Retina (tissue), 1 donor: ENCODE results near the gene GDPD5.

ENCODE experiments used
- DNase-seq: peaks from one replicate; pipeline ENCODE4 v3.0.0-alpha.2; 2016

GDPD5 gene

GRCh38 chr11:75557666-75558494, 32.1 kb upstream of the GDPD5 start:
- DNase-seq, result no peak

GRCh38 chr11:75556275-75556674, 30.5 kb upstream of the GDPD5 start:
- DNase-seq, result no peak

GRCh38 chr11:75555079-75555811, 29.5 kb upstream of the GDPD5 start:
- no peak for DNase-seq

GRCh38 chr11:75554258-75555022, 28.7 kb upstream of the GDPD5 start:
- DNase-seq, result peak; percentile 61

GRCh38 chr11:75553889-75554257, 28.1 kb upstream of the GDPD5 start:
- no peak for DNase-seq

- no peak for DNase-seq
Measured at GRCh38 chr11:75553182-75553581, 27.4 kb upstream of the GDPD5 start.

GRCh38 chr11:75549370-75549958, 23.7 kb upstream of the GDPD5 start:
- DNase-seq, result no peak

- DNase-seq, result no peak
Measured at GRCh38 chr11:75548595-75549272, 23.0 kb upstream of the GDPD5 start.

- DNase-seq, result peak; percentile 69
Measured at GRCh38 chr11:75547617-75548058, 21.9 kb upstream of the GDPD5 start.

- DNase-seq, result no peak
Measured at GRCh38 chr11:75547177-75547576, 21.4 kb upstream of the GDPD5 start.

- no peak for DNase-seq
Measured at GRCh38 chr11:75543806-75544205, 18.1 kb upstream of the GDPD5 start.

- no peak for DNase-seq
Measured at GRCh38 chr11:75542088-75542438, 16.3 kb upstream of the GDPD5 start.

GRCh38 chr11:75541193-75542087, 15.7 kb upstream of the GDPD5 start:
- DNase-seq, result no peak

GRCh38 chr11:75539459-75540334, 14.0 kb upstream of the GDPD5 start:
- no peak for DNase-seq

GRCh38 chr11:75538150-75538942, 12.6 kb upstream of the GDPD5 start:
- no peak for DNase-seq

- no peak for DNase-seq
Measured at GRCh38 chr11:75537740-75538139, 12.0 kb upstream of the GDPD5 start.

- no peak for DNase-seq
Measured at GRCh38 chr11:75536786-75537641, 11.3 kb upstream of the GDPD5 start.

GRCh38 chr11:75535071-75535470, 9.3 kb upstream of the GDPD5 start:
- no peak for DNase-seq
